GM12865 (cell line): ENCODE data around the gene PCNX2.

Experiments used
- DNase-seq: peaks from one replicate; pipeline ENCODE4 v3.0.0; 2010; ENCODE audit warnings: low read depth
- H3K4me3 ChIP-seq: 2 replicates; pipeline ENCODE4 v1.5.1; 2011; ENCODE audit warnings: mild to moderate bottlenecking, low read depth, low read length, control low read depth
- CTCF ChIP-seq: IDR thresholded peaks from 2 replicates; pipeline ENCODE4 v1.5.1; 2011; ENCODE audit warnings: low read length, control low read depth, low read depth, inconsistent platforms; ENCODE audit not compliant: insufficient read depth; ENCODE audit errors: missing control alignments

PCNX2 gene

GRCh38 chr1:233282582-233282886 is 13.0 kb downstream of the PCNX2 start:
- TF ChIP-seq CTCF: no peak
- H3K4me3 ChIP-seq: no peak overlapping the region
- no peak for DNase-seq

GRCh38 chr1:233281711-233282581 is 13.6 kb downstream of the PCNX2 start:
- TF ChIP-seq CTCF: no peak
- peak; percentile 75 for DNase-seq
- no peak overlapping the region for H3K4me3 ChIP-seq

GRCh38 chr1:233279971-233280370 is 15.6 kb downstream of the PCNX2 start:
- no peak for TF ChIP-seq CTCF
- DNase-seq: no peak

GRCh38 chr1:233278631-233279030 is 16.9 kb downstream of the PCNX2 start:
- DNase-seq: no peak
- no peak for TF ChIP-seq CTCF
- H3K4me3 ChIP-seq: no peak overlapping the region

More at GRCh38 chr1:233279971-233280370, 15.6 kb downstream of the PCNX2 start:
- no peak overlapping the region for H3K4me3 ChIP-seq

GRCh38 chr1:233277637-233278606 is 17.6 kb downstream of the PCNX2 start:
- no peak overlapping the region for H3K4me3 ChIP-seq
- TF ChIP-seq CTCF: no peak
- no peak for DNase-seq

GRCh38 chr1:233269656-233270055 is 25.9 kb downstream of the PCNX2 start:
- no peak overlapping the region for H3K4me3 ChIP-seq
- TF ChIP-seq CTCF: no peak
- DNase-seq: no peak
